ENCODE measurements around the gene GPR158. TPM values are rescaled to one million over a fixed set of nuclear protein-coding genes. Genes with fewer than 3 reads are reported as not detected.

The GPR158 gene
- total RNA-seq, 1 experiment from 2014 or later: 0.07 TPM

DNA sequence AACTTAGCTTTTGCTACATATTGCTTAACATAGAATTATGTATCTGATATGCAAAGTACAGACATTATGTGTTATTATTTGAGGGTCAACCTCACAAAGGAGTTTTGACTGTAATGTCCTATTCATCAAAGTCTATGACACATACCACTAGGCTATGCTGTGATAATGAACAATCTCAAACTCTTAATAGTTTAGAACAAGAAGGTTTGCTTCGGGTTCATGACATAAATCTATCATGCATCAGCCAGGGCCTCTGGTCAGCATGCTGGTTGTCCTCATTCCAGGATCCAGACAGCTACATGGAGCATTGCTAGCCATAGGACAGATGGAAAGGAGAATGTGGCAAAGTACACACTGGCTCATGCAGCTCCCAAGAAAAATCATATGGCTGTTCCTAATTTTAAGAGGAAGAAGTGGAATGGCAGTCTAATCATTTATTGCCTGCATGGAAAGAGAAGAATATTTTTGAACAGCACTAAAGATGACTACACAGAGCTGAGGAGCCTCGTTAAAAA, 332.1 kb downstream of the GPR158 start:
- Histone ChIP-seq H3K4me3 (ENCODE audit: low read depth, low read length) (no peak overlapping the region), H3K4me1 (no peaks in the 10 kb centered on the region), H3K36me3 (ENCODE audit: control insufficient read depth, insufficient read depth, low read length) (no peaks in the 10 kb centered on the region), H3K9me3 (no peaks in the 10 kb centered on the region), H3K27me3 (replicated peaks; ENCODE audit: control insufficient read depth, insufficient read depth, low read length) (no peaks in the 10 kb centered on the region)
- no peaks in the 10 kb centered on the region for H3K27me3 Mint-ChIP-seq (ENCODE audit: insufficient read depth, unreplicated experiment)
- TF ChIP-seq, protein P1, sequence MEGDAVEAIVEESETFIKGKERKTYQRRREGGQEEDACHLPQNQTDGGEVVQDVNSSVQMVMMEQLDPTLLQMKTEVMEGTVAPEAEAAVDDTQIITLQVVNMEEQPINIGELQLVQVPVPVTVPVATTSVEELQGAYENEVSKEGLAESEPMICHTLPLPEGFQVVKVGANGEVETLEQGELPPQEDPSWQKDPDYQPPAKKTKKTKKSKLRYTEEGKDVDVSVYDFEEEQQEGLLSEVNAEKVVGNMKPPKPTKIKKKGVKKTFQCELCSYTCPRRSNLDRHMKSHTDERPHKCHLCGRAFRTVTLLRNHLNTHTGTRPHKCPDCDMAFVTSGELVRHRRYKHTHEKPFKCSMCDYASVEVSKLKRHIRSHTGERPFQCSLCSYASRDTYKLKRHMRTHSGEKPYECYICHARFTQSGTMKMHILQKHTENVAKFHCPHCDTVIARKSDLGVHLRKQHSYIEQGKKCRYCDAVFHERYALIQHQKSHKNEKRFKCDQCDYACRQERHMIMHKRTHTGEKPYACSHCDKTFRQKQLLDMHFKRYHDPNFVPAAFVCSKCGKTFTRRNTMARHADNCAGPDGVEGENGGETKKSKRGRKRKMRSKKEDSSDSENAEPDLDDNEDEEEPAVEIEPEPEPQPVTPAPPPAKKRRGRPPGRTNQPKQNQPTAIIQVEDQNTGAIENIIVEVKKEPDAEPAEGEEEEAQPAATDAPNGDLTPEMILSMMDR (IDR thresholded peaks at IDR 0.05; ENCODE audit: insufficient read depth in 1 of 2, low read depth in 1 of 2, low read length in 1 of 2, severe bottlenecking in 1 of 2, unreplicated experiment in 1 of 2): no peak
- H3K27ac Mint-ChIP-seq (ENCODE audit: unreplicated experiment): no peak overlapping the region
- DNase-seq: no peak
- intact Hi-C loops (cut with micrococcal nuclease; ENCODE audit: unreplicated experiment): no loop called here
- no peak overlapping the region for H3K4me3 Mint-ChIP-seq (ENCODE audit: unreplicated experiment)
- CTCF ChIA-PET: no interaction called here
- POLR2A ChIA-PET: no interaction called here
- no peaks in the 10 kb centered on the region for H3K9me3 Mint-ChIP-seq (ENCODE audit: unreplicated experiment)
- peaks cover 6% of the 10 kb centered on the region for H3K4me1 Mint-ChIP-seq (ENCODE audit: low read depth, unreplicated experiment)
- H3K36me3 Mint-ChIP-seq (ENCODE audit: insufficient read depth, unreplicated experiment): no peaks in the 10 kb centered on the region
- no TSS peak for BruUV-seq (replicated peaks)

DNA sequence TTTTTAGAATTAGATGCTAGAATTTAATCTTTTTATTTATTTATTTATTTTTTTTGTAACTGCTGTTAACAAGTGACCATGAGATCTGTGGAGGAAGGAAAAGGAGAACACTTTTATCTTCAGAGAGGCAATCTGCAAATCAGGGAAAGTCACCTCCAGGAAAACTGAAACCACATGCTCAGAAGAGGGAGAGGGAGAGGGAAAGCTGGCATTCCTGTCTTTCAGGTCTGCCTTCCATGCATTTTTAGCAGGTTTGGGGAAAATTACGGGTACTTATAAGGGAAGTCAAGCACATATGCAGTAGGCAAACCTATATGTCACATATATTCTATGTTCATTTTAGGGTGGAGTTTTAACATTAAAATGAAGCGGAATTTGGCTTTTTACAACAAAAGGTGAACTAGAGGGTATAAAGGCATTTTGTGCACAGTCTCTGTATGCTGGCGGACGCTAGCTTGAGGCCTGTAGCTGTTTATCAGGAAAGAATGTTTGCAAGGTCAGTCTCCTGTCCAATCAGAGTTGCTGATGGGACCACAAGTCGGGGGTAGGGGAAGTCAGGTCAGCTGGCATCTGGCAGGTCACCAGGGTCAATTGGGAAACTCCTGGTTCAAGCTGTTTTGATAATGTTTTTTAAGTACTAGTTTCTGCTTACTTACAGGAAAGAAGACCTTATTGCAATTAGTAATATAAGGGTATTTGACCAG, 333.5 kb downstream of the GPR158 start:
- no peaks in the 10 kb centered on the region for H3K36me3 Mint-ChIP-seq (ENCODE audit: insufficient read depth, unreplicated experiment)
- no peaks in the 10 kb centered on the region for H3K9me3 Mint-ChIP-seq (ENCODE audit: unreplicated experiment)
- H3K27ac Mint-ChIP-seq (ENCODE audit: unreplicated experiment): no peak overlapping the region
- no peak for DNase-seq
- intact Hi-C loops (cut with micrococcal nuclease; ENCODE audit: unreplicated experiment): no loop called here
- ChIA-PET CTCF (no interaction called here), POLR2A (no interaction called here)
- no peak overlapping the region for H3K4me3 Mint-ChIP-seq (ENCODE audit: unreplicated experiment)
- H3K27me3 ChIP-seq (replicated peaks; ENCODE audit: control insufficient read depth, insufficient read depth, low read length): no peaks in the 10 kb centered on the region
- no TSS peak for BruUV-seq (replicated peaks)
- H3K9me3 ChIP-seq: no peaks in the 10 kb centered on the region
- H3K27me3 Mint-ChIP-seq (ENCODE audit: insufficient read depth, unreplicated experiment): no peaks in the 10 kb centered on the region
- H3K4me1 ChIP-seq: no peaks in the 10 kb centered on the region
- peaks cover 6% of the 10 kb centered on the region for H3K4me1 Mint-ChIP-seq (ENCODE audit: low read depth, unreplicated experiment)
- no peaks in the 10 kb centered on the region for H3K36me3 ChIP-seq (ENCODE audit: control insufficient read depth, insufficient read depth, low read length)
- no peak overlapping the region for H3K4me3 ChIP-seq (ENCODE audit: low read depth, low read length)
- TF ChIP-seq, protein P1 (IDR thresholded peaks at IDR 0.05; ENCODE audit: insufficient read depth in 1 of 2, low read depth in 1 of 2, low read length in 1 of 2, severe bottlenecking in 1 of 2, unreplicated experiment in 1 of 2): no peak

DNA sequence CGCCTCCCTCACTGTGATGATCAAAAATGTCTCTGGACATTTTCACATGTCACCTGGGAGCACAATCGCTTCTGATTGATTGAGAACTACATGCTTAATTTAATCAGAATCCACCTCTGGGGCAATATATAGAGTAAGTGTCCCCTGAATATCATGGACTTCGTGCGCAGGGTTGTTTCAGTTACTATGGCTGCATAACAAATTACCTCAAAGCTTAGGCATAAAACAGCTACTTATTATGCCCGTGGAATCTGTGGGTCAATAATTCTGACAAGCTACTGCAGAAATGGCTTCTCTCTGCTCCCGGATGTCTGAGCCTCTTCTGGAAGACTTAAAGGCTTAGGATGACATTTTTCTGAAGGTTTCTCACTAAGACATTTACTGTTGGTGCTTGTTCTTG, 334.4 kb downstream of the GPR158 start:
- Mint-ChIP-seq H3K36me3 (ENCODE audit: insufficient read depth, unreplicated experiment) (no peaks in the 10 kb centered on the region), H3K27me3 (ENCODE audit: insufficient read depth, unreplicated experiment) (no peaks in the 10 kb centered on the region), H3K27ac (ENCODE audit: unreplicated experiment) (no peak overlapping the region), H3K4me3 (ENCODE audit: unreplicated experiment) (no peak overlapping the region), H3K4me1 (ENCODE audit: low read depth, unreplicated experiment) (peaks cover 6% of the 10 kb centered on the region), H3K9me3 (ENCODE audit: unreplicated experiment) (no peaks in the 10 kb centered on the region)
- Histone ChIP-seq H3K27me3 (replicated peaks; ENCODE audit: control insufficient read depth, insufficient read depth, low read length) (no peaks in the 10 kb centered on the region), H3K36me3 (ENCODE audit: control insufficient read depth, insufficient read depth, low read length) (no peaks in the 10 kb centered on the region), H3K4me1 (no peaks in the 10 kb centered on the region), H3K9me3 (no peaks in the 10 kb centered on the region), H3K4me3 (ENCODE audit: low read depth, low read length) (no peak overlapping the region)
- no TSS peak for BruUV-seq (replicated peaks)
- TF ChIP-seq, protein P1 (IDR thresholded peaks at IDR 0.05; ENCODE audit: insufficient read depth in 1 of 2, low read depth in 1 of 2, low read length in 1 of 2, severe bottlenecking in 1 of 2, unreplicated experiment in 1 of 2): no peak
- no peak for DNase-seq
- ChIA-PET POLR2A (no interaction called here), CTCF (no interaction called here)
- intact Hi-C loops (cut with micrococcal nuclease; ENCODE audit: unreplicated experiment): no loop called here

Measured in Caco-2 (cell line).